ENCODE results near the gene ZNF654. TPM values are rescaled to one million over a fixed set of nuclear protein-coding genes. Genes with fewer than 3 reads are reported as not detected.

ZNF654 gene
- total RNA-seq, 1 donor from 2014 or later = 6.6 TPM

DNA sequence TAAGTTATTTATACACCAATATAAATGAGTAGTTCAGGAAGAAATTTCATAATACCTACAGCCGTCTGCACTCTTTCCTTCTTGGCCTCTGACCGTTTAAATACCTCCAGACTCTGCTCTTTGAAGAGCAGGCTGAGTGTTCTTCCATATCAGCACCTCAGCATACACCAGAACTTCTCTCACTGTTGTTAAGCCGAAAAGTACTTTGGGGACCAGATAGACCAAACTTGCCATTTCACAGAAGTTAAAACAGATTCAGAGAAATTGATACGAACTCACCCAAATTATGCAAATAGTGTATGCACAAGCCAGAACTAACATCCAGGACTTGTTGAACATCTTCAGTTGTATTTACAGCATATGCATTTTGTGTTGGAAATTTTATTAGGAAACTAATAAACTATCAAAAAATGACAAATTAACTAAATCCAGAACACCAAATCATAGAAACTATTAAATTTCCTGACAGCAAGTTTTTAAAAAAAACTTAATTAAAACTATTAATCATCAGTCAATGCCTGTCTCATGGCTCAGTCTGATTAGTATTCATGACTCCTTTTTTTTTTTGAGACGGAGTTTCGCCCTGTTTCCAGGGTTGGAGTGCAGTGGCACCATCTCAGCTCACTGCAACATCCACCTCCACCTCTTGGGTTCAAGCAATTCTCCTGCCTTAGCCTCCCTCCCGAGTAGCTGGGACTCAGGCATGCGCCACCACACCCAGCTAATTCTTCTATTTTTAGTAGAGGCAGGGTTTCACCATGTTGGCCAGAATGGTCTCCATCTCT lies 24.4 kb upstream of the ZNF654 start:
- TF ChIP-seq, protein P1, sequence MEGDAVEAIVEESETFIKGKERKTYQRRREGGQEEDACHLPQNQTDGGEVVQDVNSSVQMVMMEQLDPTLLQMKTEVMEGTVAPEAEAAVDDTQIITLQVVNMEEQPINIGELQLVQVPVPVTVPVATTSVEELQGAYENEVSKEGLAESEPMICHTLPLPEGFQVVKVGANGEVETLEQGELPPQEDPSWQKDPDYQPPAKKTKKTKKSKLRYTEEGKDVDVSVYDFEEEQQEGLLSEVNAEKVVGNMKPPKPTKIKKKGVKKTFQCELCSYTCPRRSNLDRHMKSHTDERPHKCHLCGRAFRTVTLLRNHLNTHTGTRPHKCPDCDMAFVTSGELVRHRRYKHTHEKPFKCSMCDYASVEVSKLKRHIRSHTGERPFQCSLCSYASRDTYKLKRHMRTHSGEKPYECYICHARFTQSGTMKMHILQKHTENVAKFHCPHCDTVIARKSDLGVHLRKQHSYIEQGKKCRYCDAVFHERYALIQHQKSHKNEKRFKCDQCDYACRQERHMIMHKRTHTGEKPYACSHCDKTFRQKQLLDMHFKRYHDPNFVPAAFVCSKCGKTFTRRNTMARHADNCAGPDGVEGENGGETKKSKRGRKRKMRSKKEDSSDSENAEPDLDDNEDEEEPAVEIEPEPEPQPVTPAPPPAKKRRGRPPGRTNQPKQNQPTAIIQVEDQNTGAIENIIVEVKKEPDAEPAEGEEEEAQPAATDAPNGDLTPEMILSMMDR (IDR thresholded peaks at IDR 0.05; ENCODE audit: insufficient read depth, low read length, poor library complexity, severe bottlenecking) = no peak
- no peaks in the 10 kb centered on the region for H3K27me3 ChIP-seq (ENCODE audit: control insufficient read depth, insufficient read depth, low read length)
- no peak for DNase-seq (ENCODE audit: low read depth)
- H3K36me3 ChIP-seq (ENCODE audit: control insufficient read depth, insufficient read depth, low read length) = no peaks in the 10 kb centered on the region
- no peak overlapping the region for H3K4me3 ChIP-seq (ENCODE audit: low read depth, low read length)

GRCh38 chr3:88036221-88036620 lies 22.8 kb upstream of the ZNF654 start:
- no peaks in the 10 kb centered on the region for H3K36me3 ChIP-seq (ENCODE audit: control insufficient read depth, insufficient read depth, low read length)
- H3K4me3 ChIP-seq (ENCODE audit: low read depth, low read length) = no peak overlapping the region
- TF ChIP-seq, protein P1 (IDR thresholded peaks at IDR 0.05; ENCODE audit: insufficient read depth, low read length, poor library complexity, severe bottlenecking) = no peak
- DNase-seq (ENCODE audit: low read depth) = no peak
- no peaks in the 10 kb centered on the region for H3K27me3 ChIP-seq (ENCODE audit: control insufficient read depth, insufficient read depth, low read length)

DNA sequence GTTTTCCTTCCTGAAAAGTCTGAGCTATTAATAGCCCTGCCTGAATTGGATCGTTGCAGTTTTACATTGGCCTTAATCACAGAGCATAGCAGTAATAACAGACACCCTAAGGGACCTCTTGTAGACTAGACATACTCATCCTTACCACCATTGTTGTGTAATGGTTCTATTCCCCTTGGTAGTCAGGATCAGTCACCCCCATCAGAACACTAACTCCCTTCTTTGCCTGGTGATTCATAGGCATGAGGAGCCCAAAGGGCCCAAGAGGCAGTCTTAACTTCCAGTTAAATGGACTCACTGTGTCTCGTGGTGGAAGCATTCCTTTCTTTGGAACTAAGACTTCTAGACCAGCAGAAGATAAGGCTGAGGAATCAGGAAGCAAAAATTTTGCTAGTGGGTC lies 20.5 kb upstream of the ZNF654 start:
- H3K4me3 ChIP-seq (ENCODE audit: low read depth, low read length) = no peak overlapping the region
- peak; percentile 63 for DNase-seq (ENCODE audit: low read depth)
- TF ChIP-seq, protein P1 (IDR thresholded peaks at IDR 0.05; ENCODE audit: insufficient read depth, low read length, poor library complexity, severe bottlenecking) = no peak
- H3K36me3 ChIP-seq (ENCODE audit: control insufficient read depth, insufficient read depth, low read length) = no peaks in the 10 kb centered on the region
- no peaks in the 10 kb centered on the region for H3K27me3 ChIP-seq (ENCODE audit: control insufficient read depth, insufficient read depth, low read length)

DNA sequence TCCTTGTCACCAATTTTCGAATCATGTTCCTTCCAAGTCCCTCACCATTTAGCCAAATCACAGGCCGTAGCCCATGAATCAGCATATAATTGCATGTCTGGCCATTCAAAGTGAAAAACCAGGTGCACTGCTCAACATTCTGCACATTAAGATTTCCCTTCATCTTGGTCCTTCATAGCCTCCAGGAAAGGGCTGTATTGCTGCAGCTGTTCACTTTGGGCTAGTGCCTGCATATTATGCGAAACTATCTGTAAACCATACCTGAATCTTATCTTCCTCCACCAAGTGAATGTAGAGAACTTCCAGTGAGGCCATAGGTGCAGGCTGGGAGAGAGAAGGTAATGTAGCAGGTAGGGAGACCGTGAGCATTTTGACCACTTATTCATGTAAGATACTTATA lies 18.5 kb upstream of the ZNF654 start:
- DNase-seq (ENCODE audit: low read depth) = no peak
- no peaks in the 10 kb centered on the region for H3K36me3 ChIP-seq (ENCODE audit: control insufficient read depth, insufficient read depth, low read length)
- H3K27me3 ChIP-seq (ENCODE audit: control insufficient read depth, insufficient read depth, low read length) = no peaks in the 10 kb centered on the region
- no peak overlapping the region for H3K4me3 ChIP-seq (ENCODE audit: low read depth, low read length)
- TF ChIP-seq, protein P1 (IDR thresholded peaks at IDR 0.05; ENCODE audit: insufficient read depth, low read length, poor library complexity, severe bottlenecking) = no peak

- Histone ChIP-seq H3K4me3 (ENCODE audit: low read depth, low read length) (no peak overlapping the region), H3K36me3 (ENCODE audit: control insufficient read depth, insufficient read depth, low read length) (no peaks in the 10 kb centered on the region), H3K27me3 (ENCODE audit: control insufficient read depth, insufficient read depth, low read length) (no peaks in the 10 kb centered on the region)
- TF ChIP-seq, protein P1 (IDR thresholded peaks at IDR 0.05; ENCODE audit: insufficient read depth, low read length, poor library complexity, severe bottlenecking) = no peak
- DNase-seq (ENCODE audit: low read depth) = no peak
Observed at GRCh38 chr3:88041005-88041404, 18.1 kb upstream of the ZNF654 start.

DNA sequence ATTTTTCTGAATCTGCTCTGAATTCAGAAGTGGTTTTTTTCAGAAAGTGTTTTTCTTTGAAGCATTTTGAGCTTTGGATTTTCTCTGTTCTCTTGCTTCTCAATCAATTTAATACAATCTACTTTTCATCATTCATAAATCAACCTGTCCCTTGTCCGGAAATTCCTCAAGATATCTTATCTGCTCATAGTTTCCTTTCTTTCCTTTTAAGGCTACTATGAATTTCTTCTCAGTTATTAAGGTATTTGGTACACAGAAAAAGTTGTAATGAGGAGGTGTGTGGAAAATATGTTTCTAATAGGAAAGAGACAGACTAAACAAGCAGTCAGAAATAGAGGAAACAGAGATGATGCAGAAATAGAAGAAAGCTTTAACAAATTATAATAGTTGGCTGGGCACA lies 14.6 kb upstream of the ZNF654 start:
- Histone ChIP-seq H3K27me3 (ENCODE audit: control insufficient read depth, insufficient read depth, low read length) (no peaks in the 10 kb centered on the region), H3K36me3 (ENCODE audit: control insufficient read depth, insufficient read depth, low read length) (no peaks in the 10 kb centered on the region), H3K4me3 (ENCODE audit: low read depth, low read length) (no peak overlapping the region)
- no peak for DNase-seq (ENCODE audit: low read depth)
- TF ChIP-seq, protein P1 (IDR thresholded peaks at IDR 0.05; ENCODE audit: insufficient read depth, low read length, poor library complexity, severe bottlenecking) = no peak

All from kidney epithelial cell (primary cell).